Calu3 (cell line): Measurements from ENCODE around the gene TSEN54. TPM values are rescaled to one million over a fixed set of nuclear protein-coding genes. Genes with fewer than 3 reads are reported as not detected.

Experiments
- BruUV-seq: library from RNA; stranded (reverse); fragments of 400-500 nt; replicated peaks from 2 replicates; lab custom pipeline; 2021; lab: Mats Ljungman, UMichigan
- CTCF ChIA-PET: fragments of 300-600 bp; sonication (Branson Sonifier 250); formaldehyde crosslinking; loops from one replicate; lab custom pipeline; 2022; ENCODE audit warnings: antibody characterized with exemption; lab: Charles Lee
- DNase-seq: peaks from one replicate; pipeline ENCODE4 v3.0.0; 2022
- H3K27ac Mint-ChIP-seq: one replicate; pipeline ENCODE4 v1.8.0; 2022; ENCODE audit warnings: mixed read lengths; ENCODE audit not compliant: unreplicated experiment
- H3K27me3 Mint-ChIP-seq: one replicate; pipeline ENCODE4 v1.8.0; 2022; ENCODE audit warnings: mixed read lengths; ENCODE audit not compliant: unreplicated experiment
- H3K36me3 Mint-ChIP-seq: one replicate; pipeline ENCODE4 v1.8.0; 2022; ENCODE audit warnings: mild to moderate bottlenecking, moderate library complexity, mixed read lengths; ENCODE audit not compliant: insufficient read depth, unreplicated experiment
- H3K4me1 Mint-ChIP-seq: one replicate; pipeline ENCODE4 v1.8.0; 2022; ENCODE audit warnings: mild to moderate bottlenecking, low read depth, mixed read lengths; ENCODE audit not compliant: unreplicated experiment
- H3K4me3 Mint-ChIP-seq: one replicate; pipeline ENCODE4 v1.8.0; 2022; ENCODE audit warnings: mild to moderate bottlenecking, low read depth, moderate library complexity, mixed read lengths; ENCODE audit not compliant: unreplicated experiment
- H3K9me3 Mint-ChIP-seq: one replicate; pipeline ENCODE4 v1.8.0; 2022; ENCODE audit warnings: low read depth, mixed read lengths; ENCODE audit not compliant: unreplicated experiment
- intact Hi-C: fragments of 100-400 bp; cut with micrococcal nuclease; formaldehyde crosslinking; loops from one replicate; pipeline ENCODE4 v1.10.0; 2022; ENCODE audit not compliant: unreplicated experiment
- total RNA-seq: library from RNA; stranded (reverse); gene quantifications from 2 replicates; pipeline ENCODE4 v1.2.3, GENCODE V29; 2022
- TF ChIP-seq, protein P1 (sequence below): fragments of 200-600 bp; IDR thresholded peaks from one replicate; pipeline ENCODE4 v1.8.0; 2022; ENCODE audit warnings: antibody characterized with exemption; ENCODE audit not compliant: unreplicated experiment

TSEN54 gene
- total RNA-seq, 1 experiment from 2014 or later = 55.4 TPM

GRCh38 chr17:75521290-75521689, 5.0 kb downstream of the TSEN54 start:
- Mint-ChIP-seq H3K4me1 (peaks cover 14% of the 10 kb centered on the region), H3K27me3 (no peaks in the 10 kb centered on the region), H3K27ac (no peak overlapping the region), H3K36me3 (peaks cover 47% of the 10 kb centered on the region), H3K4me3 (no peak overlapping the region), H3K9me3 (no peaks in the 10 kb centered on the region)
- no TSS peak for BruUV-seq
- intact Hi-C loops = no loop called here
- no peak for DNase-seq
- TF ChIP-seq, protein P1, sequence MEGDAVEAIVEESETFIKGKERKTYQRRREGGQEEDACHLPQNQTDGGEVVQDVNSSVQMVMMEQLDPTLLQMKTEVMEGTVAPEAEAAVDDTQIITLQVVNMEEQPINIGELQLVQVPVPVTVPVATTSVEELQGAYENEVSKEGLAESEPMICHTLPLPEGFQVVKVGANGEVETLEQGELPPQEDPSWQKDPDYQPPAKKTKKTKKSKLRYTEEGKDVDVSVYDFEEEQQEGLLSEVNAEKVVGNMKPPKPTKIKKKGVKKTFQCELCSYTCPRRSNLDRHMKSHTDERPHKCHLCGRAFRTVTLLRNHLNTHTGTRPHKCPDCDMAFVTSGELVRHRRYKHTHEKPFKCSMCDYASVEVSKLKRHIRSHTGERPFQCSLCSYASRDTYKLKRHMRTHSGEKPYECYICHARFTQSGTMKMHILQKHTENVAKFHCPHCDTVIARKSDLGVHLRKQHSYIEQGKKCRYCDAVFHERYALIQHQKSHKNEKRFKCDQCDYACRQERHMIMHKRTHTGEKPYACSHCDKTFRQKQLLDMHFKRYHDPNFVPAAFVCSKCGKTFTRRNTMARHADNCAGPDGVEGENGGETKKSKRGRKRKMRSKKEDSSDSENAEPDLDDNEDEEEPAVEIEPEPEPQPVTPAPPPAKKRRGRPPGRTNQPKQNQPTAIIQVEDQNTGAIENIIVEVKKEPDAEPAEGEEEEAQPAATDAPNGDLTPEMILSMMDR = no peak
- CTCF ChIA-PET = no interaction called here

DNA sequence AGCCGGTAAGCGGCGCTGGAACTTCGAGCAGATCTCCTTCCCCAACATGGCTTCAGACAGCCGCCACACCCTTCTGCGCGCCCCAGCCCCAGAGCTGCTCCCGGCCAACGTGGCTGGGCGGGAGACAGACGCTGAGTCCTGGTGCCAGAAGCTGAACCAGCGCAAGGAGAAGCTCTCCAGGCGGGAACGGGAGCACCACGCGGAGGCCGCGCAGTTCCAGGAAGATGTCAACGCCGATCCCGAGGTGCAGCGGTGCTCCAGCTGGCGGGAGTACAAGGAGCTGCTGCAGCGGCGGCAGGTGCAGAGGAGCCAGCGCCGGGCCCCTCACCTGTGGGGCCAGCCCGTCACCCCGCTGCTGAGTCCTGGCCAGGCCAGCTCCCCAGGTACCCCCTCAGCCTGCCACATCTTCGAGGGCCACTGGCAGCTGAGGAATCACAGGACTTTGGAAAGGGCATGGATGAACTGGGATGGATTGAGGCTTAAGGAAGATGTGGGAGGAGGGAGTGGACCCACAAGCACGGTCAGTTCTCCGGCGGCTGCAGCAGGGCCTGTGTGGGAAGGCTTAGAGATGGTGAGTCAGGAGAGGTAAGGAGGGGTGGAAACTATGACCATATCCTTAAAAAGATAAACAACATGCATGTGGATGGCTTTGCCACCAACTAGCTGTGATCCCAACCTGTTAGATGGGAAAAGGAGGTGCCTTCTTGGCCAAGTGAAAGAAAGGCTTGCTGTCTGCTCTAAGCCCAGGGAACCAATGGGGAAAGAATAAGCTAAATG, 5.8 kb downstream of the TSEN54 start:
- intact Hi-C loops = no loop called here
- no peak for DNase-seq
- Mint-ChIP-seq H3K36me3 (peaks cover 47% of the 10 kb centered on the region), H3K27me3 (no peaks in the 10 kb centered on the region), H3K4me3 (no peak overlapping the region), H3K4me1 (peaks cover 13% of the 10 kb centered on the region), H3K9me3 (no peaks in the 10 kb centered on the region), H3K27ac (no peak overlapping the region)
- BruUV-seq = no TSS peak
- TF ChIP-seq, protein P1 = no peak
- CTCF ChIA-PET = no interaction called here

GRCh38 chr17:75523647-75524046, 7.3 kb downstream of the TSEN54 start:
- Mint-ChIP-seq H3K27ac (no peak overlapping the region), H3K27me3 (no peaks in the 10 kb centered on the region), H3K4me1 (no peaks in the 10 kb centered on the region), H3K9me3 (no peaks in the 10 kb centered on the region), H3K36me3 (peaks cover 41% of the 10 kb centered on the region), H3K4me3 (no peak overlapping the region)
- BruUV-seq = no TSS peak
- no peak for DNase-seq
- intact Hi-C loops = no loop called here
- CTCF ChIA-PET = interaction anchor here (3.6 kb wide), 1 partner anchor 7 kb away, joined by 23 read pairs; the partner anchor contains the start of gene TSEN54
- TF ChIP-seq, protein P1 = no peak

- Mint-ChIP-seq H3K27me3 (no peaks in the 10 kb centered on the region), H3K4me3 (peak overlapping the region; percentile 94), H3K27ac (no peak overlapping the region), H3K4me1 (no peaks in the 10 kb centered on the region), H3K9me3 (no peaks in the 10 kb centered on the region), H3K36me3 (peaks cover 42% of the 10 kb centered on the region)
- CTCF ChIA-PET = interaction anchor here (0.6 to 3.6 kb wide), 10 partner anchors 8 to 1191 kb away, joined by 3 to 23 read pairs (median 4); partner anchors contain the start of gene TSEN54
- intact Hi-C loops = no loop called here
- TF ChIP-seq, protein P1 = no peak
- DNase-seq = no peak
- BruUV-seq = TSS peak; percentile 60
Observed at GRCh38 chr17:75524269-75524969, 8.1 kb downstream of the TSEN54 start.
